ENCODE measurements around the gene SH3RF3. TPM values are rescaled to one million over a fixed set of nuclear protein-coding genes. Genes with fewer than 3 reads are reported as not detected.
A peak's percentile ranks its signal among the peaks of the same experiment; 100 is the strongest.

The SH3RF3 gene
- total RNA-seq, 1 experiment from 2014 or later, result 0.82 TPM

GRCh38 chr2:109129921-109130722 is 1.1 kb downstream of the SH3RF3 start:
- H3K36me3 ChIP-seq, result no peaks in the 10 kb centered on the region
- DNase-seq, result no peak
- H3K4me3 ChIP-seq, result peak overlapping the region; percentile 41
- H3K27me3 ChIP-seq, result peaks cover 5% of the 10 kb centered on the region; the same call in 1 of the 2 replicates
- H3K9me3 ChIP-seq, result no peaks in the 10 kb centered on the region

GRCh38 chr2:109130723-109130995 is 1.7 kb downstream of the SH3RF3 start:
- H3K4me3 ChIP-seq, result no peak overlapping the region; the same call in 1 of the 2 replicates
- no peaks in the 10 kb centered on the region for H3K36me3 ChIP-seq
- peaks cover 5% of the 10 kb centered on the region; the same call in 1 of the 2 replicates for H3K27me3 ChIP-seq
- H3K9me3 ChIP-seq, result no peaks in the 10 kb centered on the region
- no peak for DNase-seq

GRCh38 chr2:109131777-109132176 is 2.8 kb downstream of the SH3RF3 start:
- no peaks in the 10 kb centered on the region for H3K36me3 ChIP-seq
- H3K9me3 ChIP-seq, result no peaks in the 10 kb centered on the region
- H3K27me3 ChIP-seq, result peaks cover 5% of the 10 kb centered on the region; the same call in 1 of the 2 replicates
- H3K4me3 ChIP-seq, result no peak overlapping the region
- DNase-seq, result no peak

- Histone ChIP-seq H3K36me3 (no peaks in the 10 kb centered on the region), H3K27me3 (peaks cover 5% of the 10 kb centered on the region; the same call in 1 of the 2 replicates), H3K9me3 (no peaks in the 10 kb centered on the region), H3K4me3 (no peak overlapping the region)
- DNase-seq, result no peak
Measured at GRCh38 chr2:109132626-109133025, 3.6 kb downstream of the SH3RF3 start.

- peaks cover 5% of the 10 kb centered on the region; the same call in 1 of the 2 replicates for H3K27me3 ChIP-seq
- H3K4me3 ChIP-seq, result no peak overlapping the region
- no peaks in the 10 kb centered on the region for H3K9me3 ChIP-seq
- DNase-seq, result no peak
- no peaks in the 10 kb centered on the region for H3K36me3 ChIP-seq
Measured at GRCh38 chr2:109133746-109134145, 4.7 kb downstream of the SH3RF3 start.

GRCh38 chr2:109134741-109135358 is 5.8 kb downstream of the SH3RF3 start:
- H3K4me3 ChIP-seq, result no peak overlapping the region
- peaks cover 2% of the 10 kb centered on the region; the same call in 1 of the 2 replicates for H3K27me3 ChIP-seq
- H3K9me3 ChIP-seq, result no peaks in the 10 kb centered on the region
- DNase-seq, result no peak
- H3K36me3 ChIP-seq, result no peaks in the 10 kb centered on the region

- Histone ChIP-seq H3K36me3 (no peaks in the 10 kb centered on the region), H3K27me3 (no peaks in the 10 kb centered on the region; the same call in 1 of the 2 replicates), H3K4me3 (no peak overlapping the region), H3K9me3 (no peaks in the 10 kb centered on the region)
- DNase-seq, result no peak
Measured at GRCh38 chr2:109135359-109136197, 6.6 kb downstream of the SH3RF3 start.

GRCh38 chr2:109136542-109136941 is 7.5 kb downstream of the SH3RF3 start:
- Histone ChIP-seq H3K36me3 (no peaks in the 10 kb centered on the region), H3K9me3 (no peaks in the 10 kb centered on the region), H3K4me3 (no peak overlapping the region), H3K27me3 (no peaks in the 10 kb centered on the region; the same call in 1 of the 2 replicates)
- no peak for DNase-seq

- DNase-seq, result no peak
- Histone ChIP-seq H3K4me3 (no peak overlapping the region), H3K27me3 (no peaks in the 10 kb centered on the region; the same call in 1 of the 2 replicates), H3K9me3 (no peaks in the 10 kb centered on the region), H3K36me3 (no peaks in the 10 kb centered on the region)
Measured at GRCh38 chr2:109137616-109138015, 8.6 kb downstream of the SH3RF3 start.

GRCh38 chr2:109138449-109138848 is 9.4 kb downstream of the SH3RF3 start:
- H3K36me3 ChIP-seq, result no peaks in the 10 kb centered on the region
- no peaks in the 10 kb centered on the region; the same call in 1 of the 2 replicates for H3K27me3 ChIP-seq
- no peak for DNase-seq
- H3K9me3 ChIP-seq, result no peaks in the 10 kb centered on the region
- H3K4me3 ChIP-seq, result no peak overlapping the region

- Histone ChIP-seq H3K4me3 (no peak overlapping the region), H3K27me3 (no peaks in the 10 kb centered on the region; the same call in 1 of the 2 replicates), H3K36me3 (no peaks in the 10 kb centered on the region), H3K9me3 (no peaks in the 10 kb centered on the region)
- DNase-seq, result no peak
Measured at GRCh38 chr2:109139002-109139401, 10.0 kb downstream of the SH3RF3 start.

- H3K27me3 ChIP-seq, result no peaks in the 10 kb centered on the region; the same call in 1 of the 2 replicates
- DNase-seq, result no peak
- H3K9me3 ChIP-seq, result no peaks in the 10 kb centered on the region
- H3K4me3 ChIP-seq, result no peak overlapping the region
- H3K36me3 ChIP-seq, result no peaks in the 10 kb centered on the region
Measured at GRCh38 chr2:109139865-109140396, 10.9 kb downstream of the SH3RF3 start.

GRCh38 chr2:109141006-109141600 is 12.1 kb downstream of the SH3RF3 start:
- no peaks in the 10 kb centered on the region; the same call in 1 of the 2 replicates for H3K27me3 ChIP-seq
- H3K9me3 ChIP-seq, result no peaks in the 10 kb centered on the region
- no peak for DNase-seq
- no peaks in the 10 kb centered on the region for H3K36me3 ChIP-seq
- H3K4me3 ChIP-seq, result no peak overlapping the region

- H3K27me3 ChIP-seq, result no peaks in the 10 kb centered on the region; the same call in 1 of the 2 replicates
- DNase-seq, result no peak
- no peaks in the 10 kb centered on the region for H3K9me3 ChIP-seq
- H3K4me3 ChIP-seq, result no peak overlapping the region
- H3K36me3 ChIP-seq, result no peaks in the 10 kb centered on the region
Measured at GRCh38 chr2:109141727-109142283, 12.8 kb downstream of the SH3RF3 start.

- no peak for DNase-seq
- Histone ChIP-seq H3K4me3 (no peak overlapping the region), H3K9me3 (no peaks in the 10 kb centered on the region), H3K27me3 (no peaks in the 10 kb centered on the region; the same call in 1 of the 2 replicates), H3K36me3 (no peaks in the 10 kb centered on the region)
Measured at GRCh38 chr2:109142416-109143210, 13.6 kb downstream of the SH3RF3 start.

Data from MG63 (cell line).